Suprapubic skin (tissue), 4 donors: Measurements from ENCODE around the gene ZNF280A.

Experiments
- EP300 ChIP-seq: sonication (generic); formaldehyde crosslinking; IDR thresholded peaks from one replicate; pipeline ENCODE4 v1.6.1; 2017; ENCODE audit warnings: antibody characterized with exemption
- POLR2A ChIP-seq, 2 donors: fragments of 450-650 bp; IDR thresholded peaks; one replicate each; pipeline ENCODE4 v1.6.1; 2017; ENCODE audit warnings: antibody characterized with exemption in 2 of 2, mild to moderate bottlenecking in 2 of 2, moderate library complexity in 2 of 2
- POLR2AphosphoS5 ChIP-seq, 3 donors: sonication (generic); formaldehyde crosslinking; IDR thresholded peaks; one replicate each; pipeline ENCODE4 v1.6.1; 2017; ENCODE audit warnings: antibody characterized with exemption in 3 of 3
- TF ChIP-seq, protein P1 (sequence below), 2 donors: fragments of 200-600 bp in 1 of 2; fragments of 450-650 bp in 1 of 2; sonication (generic) in 1 of 2; IDR thresholded peaks; one replicate each; pipeline ENCODE4 v1.5.1; 2016 to 2019; ENCODE audit warnings: antibody characterized with exemption in 2 of 2, mild to moderate bottlenecking in 1 of 2, moderate library complexity in 1 of 2

DNA sequence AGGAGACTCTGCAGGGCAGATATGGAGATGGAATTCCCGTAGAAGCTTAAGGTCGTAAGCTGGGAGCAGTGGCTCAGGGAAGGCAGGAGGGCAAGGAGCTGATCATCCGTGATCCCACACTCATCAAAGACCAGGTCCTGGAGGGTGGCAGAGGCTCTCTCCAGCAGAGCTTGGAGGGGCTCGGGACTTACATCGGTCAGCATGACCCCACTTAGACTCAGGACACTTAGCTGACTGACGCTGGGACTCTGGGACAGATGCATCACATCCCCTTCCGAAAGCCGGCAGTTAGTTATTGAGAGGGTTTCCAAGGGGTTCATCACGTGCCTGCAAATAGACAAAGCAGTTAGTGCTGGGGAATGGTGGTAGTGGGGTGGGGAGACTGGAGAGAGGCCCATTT, 28.2 kb upstream of the ZNF280A start:
- TF ChIP-seq, protein P1, sequence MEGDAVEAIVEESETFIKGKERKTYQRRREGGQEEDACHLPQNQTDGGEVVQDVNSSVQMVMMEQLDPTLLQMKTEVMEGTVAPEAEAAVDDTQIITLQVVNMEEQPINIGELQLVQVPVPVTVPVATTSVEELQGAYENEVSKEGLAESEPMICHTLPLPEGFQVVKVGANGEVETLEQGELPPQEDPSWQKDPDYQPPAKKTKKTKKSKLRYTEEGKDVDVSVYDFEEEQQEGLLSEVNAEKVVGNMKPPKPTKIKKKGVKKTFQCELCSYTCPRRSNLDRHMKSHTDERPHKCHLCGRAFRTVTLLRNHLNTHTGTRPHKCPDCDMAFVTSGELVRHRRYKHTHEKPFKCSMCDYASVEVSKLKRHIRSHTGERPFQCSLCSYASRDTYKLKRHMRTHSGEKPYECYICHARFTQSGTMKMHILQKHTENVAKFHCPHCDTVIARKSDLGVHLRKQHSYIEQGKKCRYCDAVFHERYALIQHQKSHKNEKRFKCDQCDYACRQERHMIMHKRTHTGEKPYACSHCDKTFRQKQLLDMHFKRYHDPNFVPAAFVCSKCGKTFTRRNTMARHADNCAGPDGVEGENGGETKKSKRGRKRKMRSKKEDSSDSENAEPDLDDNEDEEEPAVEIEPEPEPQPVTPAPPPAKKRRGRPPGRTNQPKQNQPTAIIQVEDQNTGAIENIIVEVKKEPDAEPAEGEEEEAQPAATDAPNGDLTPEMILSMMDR (IDR thresholded peaks at IDR 0.05) = no peak
- TF ChIP-seq POLR2AphosphoS5 (IDR thresholded peaks at IDR 0.05) = no peak
- no peak for TF ChIP-seq POLR2A (IDR thresholded peaks at IDR 0.05)
- no peak for TF ChIP-seq EP300
